GM12864 (cell line): ENCODE results near the gene KATNIP.
A peak's percentile ranks its signal among the peaks of the same experiment; 100 is the strongest.

Source experiments
- DNase-seq: peaks from one replicate; pipeline ENCODE4 v3.0.0-alpha.2; 2011; ENCODE audit warnings: low read depth
- H3K4me3 ChIP-seq: 2 replicates; pipeline ENCODE4 v1.5.1; 2011; ENCODE audit warnings: mild to moderate bottlenecking, low read depth, low read length, control low read depth
- CTCF ChIP-seq: IDR thresholded peaks from 2 replicates; pipeline ENCODE4 v1.5.1; 2011; ENCODE audit warnings: low read depth, mild to moderate bottlenecking, moderate library complexity, low read length, control low read depth, inconsistent platforms; ENCODE audit errors: missing control alignments

Gene KATNIP

GRCh38 chr16:27544671-27545070 is 5.3 kb upstream of the KATNIP start:
- TF ChIP-seq CTCF = no peak
- no peak overlapping the region for H3K4me3 ChIP-seq
- no peak for DNase-seq

GRCh38 chr16:27547134-27547533 is 2.8 kb upstream of the KATNIP start:
- no peak for TF ChIP-seq CTCF
- no peak overlapping the region for H3K4me3 ChIP-seq
- no peak for DNase-seq

GRCh38 chr16:27547851-27548250 is 2.1 kb upstream of the KATNIP start:
- no peak overlapping the region for H3K4me3 ChIP-seq
- no peak for TF ChIP-seq CTCF
- DNase-seq = no peak

- DNase-seq = no peak
- TF ChIP-seq CTCF = no peak
- peak overlapping the region; percentile 80 for H3K4me3 ChIP-seq
Observed at GRCh38 chr16:27549464-27549745, 539 bp upstream of the KATNIP start.

- DNase-seq = no peak
- no peak for TF ChIP-seq CTCF
- H3K4me3 ChIP-seq = peak overlapping the region; percentile 82
Observed at GRCh38 chr16:27550582-27550920, 607 bp downstream of the KATNIP start.

- peak overlapping the region; percentile 82; the same call in 1 of the 2 replicates for H3K4me3 ChIP-seq
- no peak for TF ChIP-seq CTCF
- no peak for DNase-seq
Observed at GRCh38 chr16:27551036-27551435, 1.1 kb downstream of the KATNIP start.

- DNase-seq = no peak
- no peak overlapping the region for H3K4me3 ChIP-seq
- TF ChIP-seq CTCF = no peak
Observed at GRCh38 chr16:27556471-27556870, 6.5 kb downstream of the KATNIP start.
